Measurements from ENCODE around the gene CCHCR1.
"Not testable (repeated sequence)": the region's sequence is repeated elsewhere in the genome, so short reads cannot be mapped to it uniquely, and the experiment has no call there.

The CCHCR1 gene, protein sequence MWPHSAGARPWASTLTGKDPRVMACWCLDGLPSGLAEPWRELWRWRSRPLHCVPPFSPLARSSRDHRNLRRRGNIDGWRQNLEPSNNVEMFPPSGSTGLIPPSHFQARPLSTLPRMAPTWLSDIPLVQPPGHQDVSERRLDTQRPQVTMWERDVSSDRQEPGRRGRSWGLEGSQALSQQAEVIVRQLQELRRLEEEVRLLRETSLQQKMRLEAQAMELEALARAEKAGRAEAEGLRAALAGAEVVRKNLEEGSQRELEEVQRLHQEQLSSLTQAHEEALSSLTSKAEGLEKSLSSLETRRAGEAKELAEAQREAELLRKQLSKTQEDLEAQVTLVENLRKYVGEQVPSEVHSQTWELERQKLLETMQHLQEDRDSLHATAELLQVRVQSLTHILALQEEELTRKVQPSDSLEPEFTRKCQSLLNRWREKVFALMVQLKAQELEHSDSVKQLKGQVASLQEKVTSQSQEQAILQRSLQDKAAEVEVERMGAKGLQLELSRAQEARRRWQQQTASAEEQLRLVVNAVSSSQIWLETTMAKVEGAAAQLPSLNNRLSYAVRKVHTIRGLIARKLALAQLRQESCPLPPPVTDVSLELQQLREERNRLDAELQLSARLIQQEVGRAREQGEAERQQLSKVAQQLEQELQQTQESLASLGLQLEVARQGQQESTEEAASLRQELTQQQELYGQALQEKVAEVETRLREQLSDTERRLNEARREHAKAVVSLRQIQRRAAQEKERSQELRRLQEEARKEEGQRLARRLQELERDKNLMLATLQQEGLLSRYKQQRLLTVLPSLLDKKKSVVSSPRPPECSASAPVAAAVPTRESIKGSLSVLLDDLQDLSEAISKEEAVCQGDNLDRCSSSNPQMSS

GRCh38 chr6:31157513-31158139 lies at the start of gene CCHCR1:
CCHCR1 (minus strand) TSS chr6:31157802; CDS start chr6:31157600, 202 bp downstream.
- DNase-seq (ENCODE audit: low read depth, low spot score): no peak

- no peak for DNase-seq (ENCODE audit: low read depth, low spot score)
Observed at GRCh38 chr6:31205638-31206037, 48.0 kb upstream of the CCHCR1 start.

DNA sequence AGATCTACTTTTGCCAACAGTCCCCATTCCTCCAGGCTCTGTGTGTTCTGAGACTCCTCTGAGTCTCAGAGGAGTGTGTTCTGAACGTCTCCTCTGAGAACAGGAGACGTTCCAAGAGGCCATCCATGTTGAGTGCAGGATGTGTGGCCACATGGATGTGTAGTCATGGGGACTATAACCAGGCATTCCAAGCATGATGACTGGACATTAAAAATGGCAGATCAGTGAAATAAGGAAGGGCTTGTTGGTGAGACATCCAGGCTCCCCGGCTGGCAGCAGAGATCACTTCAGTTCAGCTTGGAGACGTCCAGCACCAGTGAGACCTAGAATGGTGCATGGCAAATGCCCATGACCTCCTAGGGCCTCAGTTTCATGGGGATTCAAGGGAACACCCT lies 47.1 kb upstream of the CCHCR1 start:
- DNase-seq (ENCODE audit: low read depth, low spot score): no peak

GRCh38 chr6:31203345-31203979 lies 45.9 kb upstream of the CCHCR1 start:
- DNase-seq (ENCODE audit: low read depth, low spot score): no peak

DNA sequence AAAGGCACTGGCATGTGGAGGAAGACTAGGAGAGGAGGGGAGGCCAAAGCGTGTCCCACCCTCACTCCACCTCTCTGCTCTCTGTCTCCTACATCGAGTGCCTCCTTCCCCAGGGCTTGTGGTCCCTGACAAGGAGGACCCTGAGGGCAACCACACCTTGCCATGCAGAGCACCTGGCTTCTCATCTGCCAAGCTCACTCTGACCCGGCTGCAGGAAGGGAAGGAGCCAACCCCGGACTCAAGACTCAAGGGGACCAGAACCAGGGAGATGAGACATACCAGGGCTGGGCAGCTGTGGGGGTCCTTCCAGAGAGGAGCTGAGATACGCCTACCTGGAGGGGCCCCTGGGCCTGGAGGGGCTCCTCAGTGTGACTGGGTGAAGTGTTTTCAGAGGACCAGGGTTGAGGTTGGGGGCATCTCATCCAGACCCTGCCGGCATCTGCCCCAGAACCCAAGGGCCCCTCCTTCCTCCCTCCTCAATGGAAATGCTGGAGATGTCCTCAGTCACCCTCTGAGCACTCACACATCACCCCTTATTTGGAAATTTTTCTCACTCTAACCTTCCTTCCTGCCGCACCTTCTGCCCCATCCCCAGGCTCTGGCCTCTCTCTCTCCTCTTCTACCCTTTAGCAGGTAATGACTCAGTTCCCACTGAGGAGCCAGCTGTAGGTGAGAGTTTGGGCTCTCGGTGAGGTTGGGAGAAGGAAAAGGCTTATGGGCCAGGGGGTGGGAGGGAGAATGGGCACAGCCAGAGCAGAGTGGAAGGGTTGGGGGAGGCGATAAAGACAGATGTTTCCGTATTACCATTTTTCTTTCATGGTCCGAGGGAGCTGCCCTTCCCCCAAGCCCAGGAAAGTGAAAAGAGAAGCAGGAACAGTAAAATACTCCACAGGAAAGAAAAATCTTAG lies 44.9 kb upstream of the CCHCR1 start:
- no peak for DNase-seq (ENCODE audit: low read depth, low spot score)

- not testable (repeated sequence) for DNase-seq (ENCODE audit: low read depth, low spot score)
Observed at GRCh38 chr6:31199105-31199452, 41.5 kb upstream of the CCHCR1 start.

GRCh38 chr6:31197559-31198305 lies 40.1 kb upstream of the CCHCR1 start:
- DNase-seq (ENCODE audit: low read depth, low spot score): no peak

- DNase-seq (ENCODE audit: low read depth, low spot score): not testable (repeated sequence)
Observed at GRCh38 chr6:31196251-31197022, 38.8 kb upstream of the CCHCR1 start.

GRCh38 chr6:31195308-31195979 lies 37.8 kb upstream of the CCHCR1 start:
- DNase-seq (ENCODE audit: low read depth, low spot score): not testable (repeated sequence)

DNA sequence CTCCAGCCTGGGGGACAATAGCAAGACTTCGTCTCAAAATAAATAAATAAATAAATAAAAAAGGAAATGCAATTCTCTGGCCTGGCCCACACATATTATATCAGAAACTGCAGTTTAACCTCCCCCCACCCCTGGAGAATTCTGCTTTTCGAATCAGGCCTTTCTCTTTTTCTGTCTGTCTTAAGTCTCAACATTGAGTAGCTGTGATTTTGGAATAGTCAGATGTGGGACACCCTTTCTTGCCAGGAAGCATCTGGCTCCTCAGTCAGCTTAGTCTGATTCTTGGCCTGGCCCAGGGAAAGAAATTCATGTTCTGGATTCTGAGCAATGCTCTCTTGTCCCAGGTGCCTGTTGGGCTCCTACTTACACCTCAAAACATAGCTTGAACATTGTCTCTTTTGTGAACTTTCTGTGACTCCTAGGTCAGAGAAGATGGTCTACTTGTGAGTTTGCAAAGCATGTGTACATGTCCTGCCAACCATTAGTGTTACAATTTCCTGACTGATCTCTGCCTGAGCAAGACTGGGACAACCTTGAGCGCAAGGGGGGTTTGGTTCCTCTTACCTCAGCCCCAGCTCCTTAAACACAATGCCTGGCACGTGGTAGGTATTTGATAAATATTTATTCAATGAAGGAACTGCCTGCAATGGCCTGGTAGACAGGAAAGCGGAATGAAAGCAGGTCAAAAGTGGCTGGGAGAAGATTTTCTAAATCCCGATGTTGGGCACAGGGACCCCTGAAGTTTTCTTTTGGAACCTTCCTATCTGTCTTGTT lies 36.6 kb upstream of the CCHCR1 start:
- no peak for DNase-seq (ENCODE audit: low read depth, low spot score)

DNA sequence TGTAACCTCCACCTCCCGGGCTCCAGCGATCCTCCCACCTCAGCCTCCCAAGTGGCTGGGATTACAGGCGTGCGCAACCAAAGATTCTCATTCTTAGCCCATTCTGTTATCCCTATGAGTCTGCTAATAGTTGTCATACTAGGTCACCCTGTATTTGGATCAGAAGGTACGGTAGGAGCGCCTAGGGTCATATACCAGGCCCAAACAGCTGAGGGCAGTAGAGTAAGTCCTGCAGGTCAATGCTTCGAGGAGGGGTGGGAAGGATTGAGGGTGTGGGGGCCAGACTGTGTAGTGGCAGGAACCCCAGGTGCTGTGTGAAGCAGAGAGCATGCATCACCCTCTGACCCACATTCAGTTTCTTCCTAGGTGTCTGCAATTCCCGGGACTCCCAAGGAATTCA lies 35.6 kb upstream of the CCHCR1 start:
- no peak for DNase-seq (ENCODE audit: low read depth, low spot score)

DNA sequence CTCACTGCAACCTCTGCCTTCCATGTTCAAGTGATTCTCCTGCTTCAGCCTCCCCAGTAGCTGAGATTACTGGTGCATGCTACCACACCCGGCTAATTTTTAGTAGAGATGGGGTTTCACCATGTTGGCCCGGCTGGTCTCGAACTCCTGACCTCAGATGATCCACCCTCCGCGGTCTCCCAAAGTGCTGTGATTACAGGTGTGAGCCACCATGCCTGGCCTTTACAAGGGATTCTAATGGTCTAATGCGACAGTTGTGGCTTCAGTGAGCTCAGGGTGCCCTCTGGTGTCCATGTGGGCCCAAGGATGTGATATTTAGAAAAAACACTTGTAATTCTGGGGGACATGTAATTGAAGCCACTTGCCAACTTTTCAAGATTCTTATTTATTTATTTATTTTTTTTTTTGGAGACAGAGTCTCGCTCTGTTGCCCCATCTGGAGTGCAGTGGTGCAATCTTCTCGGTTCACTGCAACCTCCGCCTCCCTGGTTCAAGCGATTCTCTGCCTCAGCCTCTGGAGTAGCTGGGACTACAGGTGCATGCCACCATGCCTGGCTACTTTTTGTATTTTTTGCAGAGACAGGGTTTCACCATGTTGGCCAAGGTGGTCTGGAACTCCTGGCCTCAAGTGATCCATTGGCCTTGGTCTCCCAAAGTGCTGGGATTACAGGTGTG lies 35.0 kb upstream of the CCHCR1 start:
- not testable (repeated sequence) for DNase-seq (ENCODE audit: low read depth, low spot score)

- no peak for DNase-seq (ENCODE audit: low read depth, low spot score)
Observed at GRCh38 chr6:31190488-31190887, 32.9 kb upstream of the CCHCR1 start.

DNA sequence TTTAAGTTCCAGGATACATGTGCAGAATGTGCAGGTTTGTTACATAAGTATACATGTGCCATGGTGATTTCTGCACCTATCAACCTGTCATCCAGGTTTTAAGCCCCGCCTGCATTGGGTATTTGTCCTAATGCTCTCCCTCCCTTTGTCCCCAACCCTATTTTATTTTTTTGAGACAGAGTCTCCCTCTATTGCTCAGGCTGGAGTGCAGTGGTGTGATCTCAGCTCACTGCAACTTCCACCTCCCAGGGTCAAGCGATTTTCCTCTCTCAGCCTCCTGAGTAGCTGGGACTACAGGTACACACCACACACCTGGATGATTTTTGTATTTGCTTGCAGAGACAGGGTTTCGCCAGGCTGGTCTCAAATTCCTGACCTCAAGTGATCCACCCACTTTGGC lies 31.6 kb upstream of the CCHCR1 start:
- DNase-seq (ENCODE audit: low read depth, low spot score): not testable (repeated sequence)

GRCh38 chr6:31187780-31188194 lies 30.2 kb upstream of the CCHCR1 start:
- DNase-seq (ENCODE audit: low read depth, low spot score): no peak

DNA sequence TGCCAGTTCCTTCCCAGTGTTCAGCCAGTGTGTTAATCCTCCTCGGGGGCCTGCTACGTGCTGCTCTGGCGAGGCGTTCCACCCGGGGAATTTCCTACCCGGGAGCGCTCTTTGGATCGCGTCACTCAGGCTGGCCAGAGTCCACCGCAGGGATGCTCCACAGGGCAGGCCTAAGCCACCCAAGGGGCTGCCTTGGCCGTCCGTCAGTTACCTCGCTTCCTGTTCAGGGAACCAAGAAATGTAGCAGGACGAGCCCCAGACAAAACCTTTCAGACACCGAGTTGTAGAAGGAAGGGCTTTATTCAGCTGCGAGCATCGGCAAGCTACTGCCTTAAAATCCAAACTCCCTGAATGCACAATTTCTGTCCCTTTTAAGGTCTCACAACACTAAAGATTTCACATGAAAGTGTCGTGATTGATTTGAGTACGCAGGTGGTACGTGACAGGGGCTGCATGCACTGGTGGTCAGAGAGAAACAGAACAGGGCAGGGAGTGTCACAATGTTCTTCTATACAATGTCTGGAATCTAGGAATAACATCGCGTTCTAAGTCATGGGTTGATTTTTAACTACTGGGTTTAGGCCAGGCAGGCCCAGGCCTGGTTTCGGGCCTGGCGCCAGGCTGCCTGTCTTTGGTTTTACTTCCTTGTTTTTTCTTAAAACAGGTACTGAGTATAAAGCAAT lies 28.6 kb upstream of the CCHCR1 start:
- DNase-seq (ENCODE audit: low read depth, low spot score): no peak

DNA sequence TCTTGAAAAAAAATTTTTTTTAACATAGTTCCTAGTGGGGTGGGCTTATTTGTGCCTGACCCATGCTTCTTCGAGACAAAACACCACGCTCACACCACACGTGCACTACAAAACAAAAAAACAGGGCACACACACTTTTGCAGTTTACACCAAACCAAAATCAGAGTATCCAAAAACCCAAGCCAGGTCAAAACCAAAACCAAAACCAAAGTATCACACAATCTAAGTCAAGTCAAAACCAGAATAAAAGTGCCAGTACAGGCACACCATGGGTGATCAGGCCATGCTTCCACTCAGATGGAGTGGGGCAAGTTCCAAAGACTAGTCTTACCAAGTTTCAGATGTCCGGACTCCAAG lies 28.1 kb upstream of the CCHCR1 start:
- DNase-seq (ENCODE audit: low read depth, low spot score): not testable (repeated sequence)
